Loucy (cell line): ENCODE measurements around the gene WDSUB1.

Experiments used
- EZH2phosphoT487 ChIP-seq: fragments of 200-600 bp; IDR thresholded peaks from 2 replicates; pipeline ENCODE4 v1.6.1; 2018; ENCODE audit warnings: antibody characterized with exemption, mild to moderate bottlenecking, moderate library complexity, borderline replicate concordance
- TF ChIP-seq, protein P1 (sequence below): fragments of 200-600 bp; sonication (generic); conservative IDR thresholded peaks from 2 replicates; pipeline ENCODE4 v1.5.1; 2014; ENCODE audit warnings: mild to moderate bottlenecking, antibody characterized with exemption, low read length

DNA sequence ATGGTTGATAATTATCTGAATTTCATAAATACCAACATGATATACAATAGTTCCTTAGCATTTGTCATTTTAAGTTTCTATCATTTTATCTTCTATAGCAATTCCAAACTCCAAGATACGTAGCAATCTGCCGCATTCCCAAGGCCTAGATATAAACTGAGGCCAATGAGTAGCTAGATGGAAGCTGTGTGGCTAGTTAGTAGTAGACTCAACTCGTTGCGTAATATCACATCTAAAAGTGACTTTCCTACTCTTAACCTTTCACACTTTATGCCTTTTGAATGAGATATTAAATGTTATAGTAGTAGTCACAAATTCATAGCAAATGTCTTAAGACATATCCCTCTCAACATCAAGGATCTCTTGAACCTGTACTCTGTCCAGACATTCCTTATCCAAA, 33.6 kb downstream of the WDSUB1 start:
- TF ChIP-seq, protein P1, sequence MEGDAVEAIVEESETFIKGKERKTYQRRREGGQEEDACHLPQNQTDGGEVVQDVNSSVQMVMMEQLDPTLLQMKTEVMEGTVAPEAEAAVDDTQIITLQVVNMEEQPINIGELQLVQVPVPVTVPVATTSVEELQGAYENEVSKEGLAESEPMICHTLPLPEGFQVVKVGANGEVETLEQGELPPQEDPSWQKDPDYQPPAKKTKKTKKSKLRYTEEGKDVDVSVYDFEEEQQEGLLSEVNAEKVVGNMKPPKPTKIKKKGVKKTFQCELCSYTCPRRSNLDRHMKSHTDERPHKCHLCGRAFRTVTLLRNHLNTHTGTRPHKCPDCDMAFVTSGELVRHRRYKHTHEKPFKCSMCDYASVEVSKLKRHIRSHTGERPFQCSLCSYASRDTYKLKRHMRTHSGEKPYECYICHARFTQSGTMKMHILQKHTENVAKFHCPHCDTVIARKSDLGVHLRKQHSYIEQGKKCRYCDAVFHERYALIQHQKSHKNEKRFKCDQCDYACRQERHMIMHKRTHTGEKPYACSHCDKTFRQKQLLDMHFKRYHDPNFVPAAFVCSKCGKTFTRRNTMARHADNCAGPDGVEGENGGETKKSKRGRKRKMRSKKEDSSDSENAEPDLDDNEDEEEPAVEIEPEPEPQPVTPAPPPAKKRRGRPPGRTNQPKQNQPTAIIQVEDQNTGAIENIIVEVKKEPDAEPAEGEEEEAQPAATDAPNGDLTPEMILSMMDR = no peak
- no peak for TF ChIP-seq EZH2phosphoT487
